HCT116 (cell line): Measurements from ENCODE around the gene CERS6. TPM values are rescaled to one million over a fixed set of nuclear protein-coding genes. Genes with fewer than 3 reads are reported as not detected.

Experiments
- ATAC-seq: fragments of 200-7000 bp; cut with Tn5 transposase; 2 replicates; pipeline ENCODE4 v1.9.1; 2020; ENCODE audit warnings: mild to moderate bottlenecking, moderate library complexity
- BruUV-seq: library from RNA; stranded (reverse); fragments of 400-500 nt; replicated peaks from 2 replicates; lab custom pipeline; 2021; lab: Mats Ljungman, UMichigan
- CTCF ChIA-PET: fragments of 300-600 bp; sonication (Branson Sonifier 250); formaldehyde crosslinking; loops from one replicate; lab custom pipeline; 2021; ENCODE audit warnings: antibody characterized with exemption; lab: Charles Lee
- POLR2A ChIA-PET: fragments of 300-600, 350-600 bp; sonication (Branson Sonifier 250); formaldehyde crosslinking; loops from one replicate; lab custom pipeline; 2021; ENCODE audit warnings: antibody characterized with exemption; lab: Charles Lee
- RAD21 ChIA-PET, 2 experiments: fragments of 300-600 bp; sonication (Branson Sonifier 250); formaldehyde crosslinking; loops; one replicate each; lab custom pipeline; 2023; ENCODE audit warnings: low total read pairs in 2 of 2; ENCODE audit not compliant: uncharacterized antibody in 2 of 2, unreplicated experiment in 2 of 2, low non-redundant PET in 1 of 2; lab: Charles Lee
- DNase-seq: peaks from one replicate; pipeline ENCODE4 v3.0.0-alpha.2; 2010; ENCODE audit warnings: low read depth, low spot score
- H2AFZ ChIP-seq: fragments of 200-600 bp; shearing (Covaris generic), sonication (generic); 2 replicates; pipeline ENCODE4 v1.6.1; 2017; ENCODE audit warnings: low read depth, mixed run types, mixed read lengths, antibody characterized with exemption, low read length; ENCODE audit not compliant: poor library complexity, severe bottlenecking
- H3K27ac ChIP-seq: 2 replicates; pipeline ENCODE4 v1.5.1; 2012; ENCODE audit warnings: low read depth, low read length
- H3K27me3 ChIP-seq: fragments of 200-600 bp; sonication (generic); 2 replicates; pipeline ENCODE4 v1.6.1; 2016; ENCODE audit warnings: mixed run types, low read length, mixed read lengths; ENCODE audit not compliant: insufficient read depth
- H3K36me3 ChIP-seq, 2 experiments: fragments of 200-500 bp in 1 of 2; fragments of 200-600 bp in 1 of 2; sonication (Bioruptor generic) in 1 of 2; sonication (generic) in 1 of 2; 2 replicates each; pipeline versions ENCODE4 v1.5.1 to v1.6.1; 2014 to 2016; ENCODE audit warnings: low read length in 2 of 2, inconsistent platforms in 1 of 2, mixed read lengths in 1 of 2, mixed run types in 1 of 2; ENCODE audit not compliant: insufficient read depth in 2 of 2, control insufficient read depth in 1 of 2
- H3K4me1 ChIP-seq, 2 experiments: fragments of 200-600 bp in 1 of 2; sonication (generic) in 1 of 2; 2 replicates each; pipeline versions ENCODE4 v1.5.1 to v1.6.1; 2012 to 2017; ENCODE audit warnings: low read length in 2 of 2, inconsistent platforms in 1 of 2, mild to moderate bottlenecking in 1 of 2, mixed read lengths in 1 of 2, mixed run types in 1 of 2, moderate library complexity in 1 of 2; ENCODE audit not compliant: insufficient read depth in 2 of 2, control insufficient read depth in 1 of 2
- H3K4me2 ChIP-seq: fragments of 200-600 bp; sonication (generic); 2 replicates; pipeline ENCODE4 v1.6.1; 2017; ENCODE audit warnings: mixed run types, low read length, mixed read lengths
- H3K4me3 ChIP-seq, 2 experiments: fragments of 200-600 bp in 1 of 2; sonication (generic) in 1 of 2; replicated peaks in 1 of 2; 2 replicates each; pipeline ENCODE4 v1.5.1; 2011 to 2016; ENCODE audit warnings: low read length in 2 of 2, control low read depth in 1 of 2, low read depth in 1 of 2, mild to moderate bottlenecking in 1 of 2, mixed read lengths in 1 of 2, mixed run types in 1 of 2
- H3K79me2 ChIP-seq: fragments of 200-600 bp; sonication (generic); 2 replicates; pipeline ENCODE4 v1.6.1; 2017; ENCODE audit warnings: mild to moderate bottlenecking, mixed run types, low read length, moderate library complexity, mixed read lengths; ENCODE audit not compliant: insufficient read depth
- H3K9ac ChIP-seq: fragments of 200-600 bp; sonication (generic); 2 replicates; pipeline ENCODE4 v1.6.1; 2016; ENCODE audit warnings: low read length, mixed read lengths
- H3K9me2 ChIP-seq: fragments of 200-600 bp; sonication (generic), shearing (Covaris generic); 2 replicates; pipeline ENCODE4 v1.6.1; 2017; ENCODE audit warnings: mixed run types, mild to moderate bottlenecking, moderate library complexity; ENCODE audit not compliant: insufficient read depth
- H3K9me3 ChIP-seq, 2 experiments: fragments of 200-500 bp in 1 of 2; fragments of 200-600 bp in 1 of 2; sonication (Bioruptor generic) in 1 of 2; sonication (generic) in 1 of 2; 2 replicates each; pipeline ENCODE4 v1.6.1; 2014 to 2017; ENCODE audit warnings: low read length in 2 of 2, mixed read lengths in 2 of 2, inconsistent platforms in 1 of 2, low read depth in 1 of 2, mild to moderate bottlenecking in 1 of 2, mixed run types in 1 of 2, moderate library complexity in 1 of 2; ENCODE audit not compliant: control insufficient read depth in 1 of 2, insufficient read depth in 1 of 2
- H4K20me1 ChIP-seq: fragments of 200-600 bp; sonication (generic), shearing (Covaris generic); 2 replicates; pipeline ENCODE4 v1.6.1; 2017; ENCODE audit warnings: mixed run types, mild to moderate bottlenecking, moderate library complexity; ENCODE audit not compliant: insufficient read depth
- CEBPB ChIP-seq: IDR thresholded peaks from 2 replicates; pipeline ENCODE4 v1.6.1; 2012; ENCODE audit warnings: low read depth
- EZH2 ChIP-seq: fragments of 200-600 bp; sonication (generic); IDR thresholded peaks from 2 replicates; pipeline ENCODE4 v1.6.1; 2017; ENCODE audit warnings: antibody characterized with exemption, mixed run types
- POLR2A ChIP-seq: IDR thresholded peaks from 2 replicates; pipeline ENCODE4 v1.7.0; 2011; ENCODE audit warnings: borderline replicate concordance; ENCODE audit not compliant: insufficient read depth, insufficient read length; ENCODE audit errors: extremely low read depth
- REST ChIP-seq: IDR thresholded peaks from 2 replicates; pipeline ENCODE4 v1.6.1; 2012; ENCODE audit warnings: low read depth
- SP1 ChIP-seq: IDR thresholded peaks from 2 replicates; pipeline ENCODE4 v1.6.1; 2012; ENCODE audit warnings: low read depth
- YY1 ChIP-seq: IDR thresholded peaks from 2 replicates; pipeline ENCODE4 v1.6.1; 2011; ENCODE audit warnings: low read length, low read depth, moderate library complexity, mild to moderate bottlenecking; ENCODE audit not compliant: insufficient replicate concordance; ENCODE audit errors: extremely low read depth
- ZBTB33 ChIP-seq: IDR thresholded peaks from 2 replicates; pipeline ENCODE4 v1.6.1; 2011; ENCODE audit warnings: mild to moderate bottlenecking, low read length, moderate library complexity; ENCODE audit not compliant: insufficient replicate concordance; ENCODE audit errors: extremely low read depth
- intact Hi-C: fragments of 100-400 bp; cut with micrococcal nuclease; formaldehyde crosslinking; loops from 2 replicates; pipeline ENCODE4 v1.10.0; 2022
- total RNA-seq: library from RNA; stranded (reverse); gene quantifications from one replicate; pipeline ENCODE4 v1.2.1, GENCODE V29; 2021; ENCODE audit not compliant: unreplicated experiment

Gene CERS6
- total RNA-seq, 1 experiment from 2014 or later, result 37.0 TPM

- no peak overlapping the region for H3K27ac ChIP-seq
- ChIA-PET POLR2A (no interaction called here), CTCF (no interaction called here), RAD21 (no interaction called here)
- BruUV-seq, result no TSS peak
- no peak overlapping the region for H3K4me3 ChIP-seq
- no peaks in the 10 kb centered on the region for H4K20me1 ChIP-seq
- TF ChIP-seq EZH2 (no peak), SP1 (no peak), CEBPB (peak; percentile 70), YY1 (no peak), POLR2A (no peak), REST (no peak), ZBTB33 (no peak)
- no peaks in the 10 kb centered on the region for H3K9me2 ChIP-seq
- H3K4me2 ChIP-seq, result no peak overlapping the region
- ATAC-seq (no peak), DNase-seq (no peak)
- no peaks in the 10 kb centered on the region for H3K9me3 ChIP-seq
- H2AFZ ChIP-seq, result no peak overlapping the region
- no peaks in the 10 kb centered on the region for H3K27me3 ChIP-seq
- no peaks in the 10 kb centered on the region for H3K36me3 ChIP-seq
- peaks cover 13% of the 10 kb centered on the region for H3K79me2 ChIP-seq
- intact Hi-C loops, result no loop called here
- H3K9ac ChIP-seq, result no peak overlapping the region
- no peaks in the 10 kb centered on the region for H3K4me1 ChIP-seq
Measured at GRCh38 chr2:168565112-168565511, 109.0 kb downstream of the CERS6 start.
